HuH-7.5 (cell line): ENCODE data around the gene PAPPA.

Experiments used
- DNase-seq: peaks from one replicate; pipeline ENCODE4 v3.0.0; 2011; ENCODE audit warnings: low spot score

PAPPA gene

DNA sequence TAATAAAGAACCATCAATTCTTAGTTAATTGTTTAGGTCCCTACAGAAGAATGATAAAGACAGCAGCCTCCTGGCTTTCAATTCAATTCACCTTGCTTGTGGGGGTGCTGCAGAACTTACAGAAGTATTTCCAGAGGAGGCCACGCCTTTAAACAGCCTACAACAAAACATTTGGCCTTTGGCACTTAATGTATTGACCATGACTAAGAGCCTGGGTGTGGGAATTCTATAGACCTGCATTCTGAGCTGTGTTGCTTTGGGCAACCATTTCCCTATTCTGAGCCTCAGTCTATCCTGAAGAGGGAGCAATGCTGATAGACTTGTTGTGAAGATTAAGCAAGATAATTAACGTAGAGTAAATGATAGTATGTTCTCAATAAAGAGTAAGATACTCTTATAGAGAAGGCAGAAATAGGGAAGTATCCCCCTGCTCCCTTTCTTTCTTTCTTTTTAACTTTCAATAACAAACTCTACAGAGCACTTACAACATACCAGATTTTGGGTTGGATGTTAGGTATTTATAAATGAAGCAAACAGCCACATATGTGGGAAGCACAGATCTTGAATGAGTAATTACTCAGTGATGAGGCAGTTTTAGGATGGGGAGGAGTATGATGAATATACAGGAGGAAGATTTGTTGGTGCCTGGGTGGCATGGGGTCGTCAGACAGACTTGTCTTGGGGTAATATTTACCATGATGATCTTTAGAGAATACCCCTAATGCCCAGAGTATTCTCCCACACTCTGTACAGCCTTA, 28.4 kb downstream of the PAPPA start:
- DNase-seq = no peak

DNA sequence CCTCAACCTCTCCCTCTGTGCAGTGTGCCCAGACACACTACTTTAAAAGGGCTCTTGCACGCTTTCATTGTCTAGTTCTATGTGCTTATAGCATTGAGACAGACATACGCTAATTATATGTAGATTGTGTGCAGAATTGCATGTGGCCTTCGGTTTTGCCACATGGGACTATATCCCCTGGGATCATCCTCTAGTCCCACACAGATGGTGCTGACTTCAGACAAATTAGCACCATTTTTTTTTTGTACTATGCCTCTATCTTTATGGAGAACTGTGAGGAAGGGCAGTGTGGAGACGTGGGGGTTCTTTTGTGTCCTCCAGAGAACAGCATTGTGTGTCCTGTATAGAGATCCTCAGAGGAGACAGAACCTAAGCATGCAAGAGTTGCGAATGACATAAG, 29.3 kb downstream of the PAPPA start:
- no peak for DNase-seq

DNA sequence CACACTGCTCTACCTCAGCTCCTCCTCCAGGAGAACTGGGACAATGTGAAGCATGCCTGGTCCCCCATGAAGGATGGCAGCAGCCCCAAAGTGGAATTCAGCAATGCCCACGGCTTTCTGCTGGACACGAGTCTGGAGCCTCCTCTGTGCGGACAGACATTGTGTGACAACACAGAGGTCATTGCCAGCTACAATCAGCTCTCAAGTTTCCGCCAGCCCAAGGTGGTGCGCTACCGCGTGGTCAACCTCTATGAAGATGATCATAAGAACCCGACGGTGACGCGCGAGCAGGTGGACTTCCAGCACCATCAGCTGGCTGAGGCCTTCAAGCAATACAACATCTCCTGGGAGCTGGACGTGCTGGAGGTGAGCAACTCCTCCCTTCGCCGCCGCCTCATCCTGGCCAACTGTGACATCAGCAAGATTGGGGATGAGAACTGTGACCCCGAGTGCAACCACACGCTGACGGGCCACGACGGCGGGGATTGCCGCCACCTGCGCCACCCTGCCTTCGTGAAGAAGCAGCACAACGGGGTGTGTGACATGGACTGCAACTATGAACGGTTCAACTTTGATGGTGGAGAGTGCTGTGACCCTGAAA, 34.1 kb downstream of the PAPPA start:
- no peak for DNase-seq

DNA sequence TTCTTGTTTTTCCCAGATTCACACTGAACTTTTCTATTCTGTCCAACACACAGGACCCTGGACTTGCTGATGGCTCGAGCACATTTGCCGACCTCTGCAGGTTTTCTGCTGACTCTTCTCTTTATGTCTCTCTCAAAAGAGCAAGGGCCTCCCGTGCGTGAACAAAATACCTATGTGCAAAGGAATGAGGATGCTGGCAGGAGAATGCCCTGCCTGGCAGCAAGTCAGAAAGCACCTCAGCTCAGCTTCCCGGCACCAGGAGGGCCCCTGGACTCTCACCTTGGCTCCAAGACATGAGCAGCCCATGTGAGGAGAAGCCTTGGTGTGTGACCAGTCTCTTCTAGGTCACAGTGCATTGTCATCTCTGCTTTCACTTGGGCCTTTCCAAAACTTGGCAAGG, 36.1 kb downstream of the PAPPA start:
- no peak for DNase-seq

DNA sequence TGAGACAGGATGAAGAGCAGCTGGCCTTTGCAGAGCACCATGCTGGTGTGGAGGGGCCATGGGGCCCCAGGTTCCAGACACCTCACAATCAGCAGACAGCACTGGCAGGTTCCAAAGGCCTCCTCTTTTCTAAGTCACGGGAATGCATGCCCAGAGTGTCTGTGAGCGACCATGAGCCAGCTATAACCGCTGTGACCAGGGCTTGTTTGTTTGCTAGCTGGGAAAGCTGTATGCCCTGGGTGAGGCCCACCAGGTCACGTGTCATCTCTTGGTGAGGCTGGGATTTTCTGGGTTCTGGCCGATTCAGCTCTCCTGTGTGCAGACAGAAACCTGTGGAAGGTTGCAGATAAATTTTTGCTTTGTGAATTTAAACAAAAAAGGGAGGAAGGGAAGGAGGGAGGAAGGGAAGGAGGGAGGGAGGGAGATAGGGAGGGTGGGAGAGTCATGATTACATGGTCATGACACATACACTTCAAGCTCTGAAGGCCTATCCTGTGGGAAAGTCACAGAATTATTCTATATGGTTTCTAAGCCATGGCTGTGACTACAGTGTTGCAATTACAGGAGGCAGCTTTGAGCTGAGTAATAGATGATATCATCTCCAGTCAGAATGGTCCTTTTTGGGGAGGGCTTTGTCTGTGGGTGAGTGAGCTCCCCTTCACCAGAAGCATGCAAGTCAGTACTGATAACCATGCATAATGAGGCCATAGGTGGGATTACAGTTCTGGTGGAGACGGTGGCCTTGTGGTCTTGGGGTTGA, 37.2 kb downstream of the PAPPA start:
- peak; percentile 29 for DNase-seq

DNA sequence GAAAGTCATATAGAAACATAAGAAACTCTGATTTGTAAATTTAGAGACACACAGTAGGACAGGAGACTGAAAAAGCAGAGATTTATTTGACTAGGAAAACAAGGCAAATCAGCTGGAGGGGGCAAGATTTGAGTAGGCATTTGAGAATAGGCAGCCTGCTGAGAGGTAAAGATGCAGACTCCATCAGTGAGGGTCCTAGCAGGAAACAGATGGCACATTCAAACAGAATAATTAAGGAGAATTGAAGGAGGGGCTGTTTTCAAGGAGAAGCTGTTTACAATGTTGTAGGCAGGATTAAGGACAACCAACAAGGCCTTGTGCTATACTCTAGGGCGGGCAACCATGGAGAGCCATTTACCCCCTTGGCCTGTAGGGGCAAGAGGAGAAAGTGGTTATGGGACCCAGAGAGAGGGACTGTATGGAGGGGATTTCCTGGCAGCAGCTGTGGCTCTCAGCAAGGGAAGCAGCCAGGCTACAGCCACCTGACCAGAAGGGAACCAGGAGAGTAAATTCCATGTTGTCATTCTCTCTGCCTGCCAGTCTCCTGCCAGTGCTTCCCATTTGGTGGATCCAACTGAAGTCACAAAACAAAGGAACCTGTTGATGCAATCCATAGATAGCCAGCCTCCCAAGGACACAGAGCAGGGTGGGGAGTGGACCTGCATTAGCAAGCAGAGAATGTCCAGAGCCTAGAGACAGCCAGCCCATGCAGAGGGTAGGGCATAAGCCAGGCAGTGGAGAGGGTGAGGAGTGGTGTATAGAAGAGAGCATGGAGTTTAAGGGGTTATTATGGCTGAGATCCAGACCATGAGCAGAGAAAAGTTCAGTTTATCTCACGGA, 38.2 kb downstream of the PAPPA start:
- no peak for DNase-seq

DNA sequence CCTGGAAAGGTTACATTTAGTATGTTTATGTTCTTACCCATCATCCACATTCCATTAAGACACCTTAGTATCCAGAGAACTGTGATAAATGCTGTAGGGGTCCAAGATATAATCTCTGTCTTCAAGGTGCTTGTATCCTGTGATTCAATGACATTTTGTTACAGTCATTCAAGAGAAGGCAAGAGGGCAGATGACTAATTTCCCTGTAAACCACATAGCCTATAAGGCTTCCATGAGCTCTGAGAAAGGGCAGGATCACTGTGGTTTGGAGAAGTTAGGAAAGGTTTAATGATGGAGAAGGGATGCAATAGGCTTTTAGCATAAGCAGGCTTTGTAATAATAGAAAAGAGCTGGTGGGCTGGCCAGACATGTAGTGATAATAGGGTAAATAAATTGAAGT, 40.0 kb downstream of the PAPPA start:
- no peak for DNase-seq

DNA sequence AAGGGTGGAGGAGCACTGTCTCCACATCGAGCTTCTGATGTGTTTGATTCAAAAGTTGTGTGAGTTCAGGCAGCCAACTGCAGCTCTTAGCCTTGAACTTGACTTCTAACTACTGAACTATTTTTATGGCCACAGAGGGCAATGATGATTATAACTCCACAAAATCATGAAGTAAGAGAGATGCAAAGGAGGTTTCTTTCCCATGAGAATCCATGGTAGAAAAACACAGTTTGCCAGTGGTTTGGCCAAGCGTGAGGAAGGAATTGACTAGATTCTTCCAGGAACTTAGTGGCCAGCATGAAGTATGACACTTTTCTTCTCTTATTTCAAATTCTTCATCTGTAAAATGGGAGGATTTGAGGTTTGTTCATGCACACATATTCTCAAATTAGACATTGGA, 43.2 kb downstream of the PAPPA start:
- DNase-seq = no peak

DNA sequence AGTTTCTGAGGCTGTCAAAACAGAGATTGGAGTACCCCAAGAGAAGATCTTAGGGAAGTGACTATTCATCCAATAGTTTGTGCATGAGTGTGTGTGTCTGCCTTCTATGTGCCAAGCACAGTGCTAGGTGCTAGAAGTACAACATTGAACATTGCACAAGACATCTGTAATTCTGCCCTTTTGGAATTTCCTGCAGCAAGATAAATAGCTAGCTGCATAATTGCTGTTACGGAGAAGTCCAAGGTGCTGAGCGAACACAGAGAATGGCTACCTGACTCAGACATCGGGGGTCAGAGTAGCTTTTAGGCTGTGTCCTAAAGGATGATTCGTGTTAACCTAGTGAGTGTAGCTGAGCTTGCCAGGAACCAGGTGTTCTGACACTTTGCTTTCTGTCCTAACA, 44.8 kb downstream of the PAPPA start:
- no peak for DNase-seq

DNA sequence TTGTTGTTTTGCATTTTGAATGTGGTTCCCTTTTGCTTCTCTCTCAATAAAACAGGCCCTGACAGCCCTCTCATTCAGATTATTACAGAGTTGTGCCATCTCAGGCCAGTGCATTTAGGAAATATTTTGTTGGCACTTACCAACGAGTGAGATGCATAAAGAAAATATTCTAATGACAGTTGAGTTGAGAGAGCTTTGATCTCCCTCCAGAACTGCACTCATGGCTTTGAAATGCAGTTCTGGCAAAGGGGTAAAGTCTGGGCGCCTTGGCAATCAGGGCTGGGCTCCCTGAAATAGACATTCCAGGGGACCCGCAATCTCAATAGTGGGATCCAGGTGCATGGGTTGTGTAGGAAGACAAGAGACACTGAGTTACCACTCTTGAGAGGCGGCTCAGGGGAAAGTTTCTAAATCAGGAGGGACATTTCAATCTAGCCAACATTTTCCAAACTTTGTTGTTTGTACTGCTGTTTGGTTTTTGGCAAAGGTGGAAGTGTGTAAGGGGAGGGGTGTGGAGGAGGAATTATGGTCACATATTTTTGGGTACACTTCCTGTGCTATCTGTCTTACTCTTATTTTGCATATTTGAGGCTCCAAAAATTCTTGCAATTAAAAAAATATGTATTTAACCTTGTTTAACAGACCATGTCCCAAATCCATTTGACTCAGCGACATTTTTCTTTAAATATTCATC, 48.8 kb downstream of the PAPPA start:
- no peak for DNase-seq

DNA sequence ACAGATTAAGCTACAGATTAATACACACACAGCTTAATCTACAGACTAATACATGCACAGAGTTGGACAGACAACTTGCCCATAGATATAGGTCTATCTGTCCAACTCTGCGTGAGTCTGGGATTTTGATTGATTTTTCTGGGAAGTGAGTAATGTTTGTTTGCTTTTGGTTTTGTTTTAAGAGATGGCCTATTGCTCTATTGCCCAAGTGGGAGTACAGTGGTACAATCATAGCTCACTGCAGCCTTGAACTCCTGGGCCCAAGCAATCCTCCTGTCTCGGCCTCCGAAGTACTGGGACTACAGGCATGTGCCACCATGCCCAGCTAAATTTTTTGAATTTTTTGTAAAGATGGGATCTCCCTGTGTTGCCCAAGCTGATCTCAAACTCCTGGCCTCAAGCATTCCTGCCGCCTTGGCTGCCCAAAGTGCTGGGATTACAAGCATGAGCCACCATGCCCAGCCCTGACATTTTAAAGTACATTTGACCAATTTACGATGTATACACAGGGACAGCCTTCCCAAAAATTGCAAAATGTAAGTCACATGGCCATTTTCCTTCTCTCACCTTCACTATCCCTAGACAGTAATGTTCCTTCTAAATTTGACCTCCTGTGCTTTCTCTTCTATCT, 50.8 kb downstream of the PAPPA start:
- no peak for DNase-seq

DNA sequence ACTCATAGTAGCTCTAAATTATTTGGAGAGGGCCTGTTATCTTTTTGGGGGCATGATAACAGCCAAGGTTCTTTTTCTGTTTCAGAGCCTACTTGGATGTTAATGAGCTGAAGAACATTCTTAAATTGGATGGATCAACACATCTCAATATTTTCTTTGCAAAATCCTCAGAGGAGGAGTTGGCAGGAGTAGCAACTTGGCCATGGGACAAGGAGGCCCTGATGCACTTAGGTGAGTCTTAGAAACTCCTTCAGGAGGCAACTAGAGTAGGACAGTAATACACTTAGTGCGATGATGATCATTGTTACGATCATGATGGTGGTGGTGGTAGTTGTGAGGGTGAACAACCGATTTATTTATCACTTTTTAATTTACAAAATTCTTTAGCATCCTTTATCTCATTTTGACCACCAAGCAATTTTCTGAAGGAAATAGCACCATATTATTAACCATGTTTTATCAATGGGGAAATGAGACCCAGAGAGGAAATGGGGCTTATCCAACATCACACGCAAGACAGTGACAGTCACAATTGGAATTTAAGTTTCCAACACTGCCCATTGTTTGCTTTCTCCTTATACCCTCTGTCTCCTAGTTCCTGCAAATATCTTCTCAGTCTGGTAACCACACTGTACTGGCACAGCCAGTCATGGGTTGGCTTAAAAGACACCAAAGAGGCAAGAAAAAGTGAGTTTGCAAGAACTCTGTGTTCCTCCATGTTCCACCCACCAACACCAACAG, 54.0 kb downstream of the PAPPA start:
- DNase-seq = no peak

DNA sequence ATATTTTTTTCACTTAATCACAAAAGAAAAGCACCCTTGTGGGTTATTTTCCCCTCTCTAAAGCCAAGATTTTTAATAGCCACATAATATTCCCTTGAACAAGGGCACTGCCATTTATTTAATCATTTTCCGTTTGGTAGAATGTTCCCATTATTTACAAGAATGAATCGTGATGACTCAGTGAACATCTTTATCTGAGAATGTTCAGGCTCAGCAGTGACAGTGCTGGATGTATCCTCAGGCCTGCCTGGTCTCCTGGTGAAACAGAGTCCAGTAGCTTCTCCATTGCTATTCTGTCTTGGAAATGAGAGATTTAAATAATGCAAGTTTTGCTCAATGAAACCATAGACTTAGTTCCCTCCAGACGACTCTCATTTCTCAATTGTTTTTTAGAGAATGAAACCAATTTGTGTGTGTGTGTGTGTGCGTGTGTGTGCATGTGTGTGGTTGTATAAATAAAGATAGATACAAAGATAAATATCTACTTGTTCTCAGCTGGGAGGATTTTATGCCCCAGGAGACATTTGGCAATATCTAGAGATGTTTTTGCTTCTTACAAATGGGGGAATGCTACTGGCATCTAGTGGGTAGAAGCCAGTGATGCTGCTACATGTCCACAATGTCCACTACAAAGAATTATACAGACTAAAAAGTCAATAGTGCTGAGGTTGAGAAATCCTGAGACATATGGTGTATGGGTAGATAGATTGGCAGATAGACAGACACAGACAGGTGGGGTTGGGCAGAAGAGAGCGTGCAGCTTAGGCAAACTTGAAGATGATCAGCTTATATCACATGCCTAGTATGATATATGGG, 55.0 kb downstream of the PAPPA start:
- DNase-seq = no peak

DNA sequence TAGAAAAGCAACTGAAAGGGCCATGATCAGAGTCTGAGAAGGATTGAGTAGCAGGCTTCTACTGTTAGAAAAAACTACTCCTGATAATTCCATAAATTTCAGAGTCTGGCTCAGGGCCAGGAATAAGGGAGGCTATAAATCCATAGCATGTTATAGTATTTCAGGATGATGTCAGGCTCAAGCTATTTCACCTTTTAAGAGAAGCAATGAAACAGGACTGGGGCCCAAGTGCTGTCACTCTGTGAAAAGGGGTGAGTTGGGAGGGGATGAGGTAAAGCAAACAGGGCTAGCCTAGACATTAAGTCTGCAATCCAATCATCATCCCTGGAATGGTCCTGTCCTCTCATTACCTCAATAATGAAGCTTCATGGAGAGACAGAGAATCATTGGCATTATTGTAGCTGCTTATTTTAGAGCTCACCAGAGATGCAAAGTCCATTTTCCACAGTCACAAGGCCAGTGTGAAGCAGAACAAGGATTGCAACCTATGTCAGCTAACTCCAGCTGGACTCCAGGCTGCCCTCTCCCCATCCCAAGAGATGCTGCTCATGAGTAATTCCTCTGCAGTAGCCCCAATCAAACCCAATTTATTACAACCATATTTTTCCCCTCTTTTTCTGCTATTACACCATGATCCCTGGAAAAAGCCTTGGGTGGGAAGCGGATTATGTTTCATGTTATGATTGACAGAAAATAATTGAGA, 56.0 kb downstream of the PAPPA start:
- DNase-seq = no peak

DNA sequence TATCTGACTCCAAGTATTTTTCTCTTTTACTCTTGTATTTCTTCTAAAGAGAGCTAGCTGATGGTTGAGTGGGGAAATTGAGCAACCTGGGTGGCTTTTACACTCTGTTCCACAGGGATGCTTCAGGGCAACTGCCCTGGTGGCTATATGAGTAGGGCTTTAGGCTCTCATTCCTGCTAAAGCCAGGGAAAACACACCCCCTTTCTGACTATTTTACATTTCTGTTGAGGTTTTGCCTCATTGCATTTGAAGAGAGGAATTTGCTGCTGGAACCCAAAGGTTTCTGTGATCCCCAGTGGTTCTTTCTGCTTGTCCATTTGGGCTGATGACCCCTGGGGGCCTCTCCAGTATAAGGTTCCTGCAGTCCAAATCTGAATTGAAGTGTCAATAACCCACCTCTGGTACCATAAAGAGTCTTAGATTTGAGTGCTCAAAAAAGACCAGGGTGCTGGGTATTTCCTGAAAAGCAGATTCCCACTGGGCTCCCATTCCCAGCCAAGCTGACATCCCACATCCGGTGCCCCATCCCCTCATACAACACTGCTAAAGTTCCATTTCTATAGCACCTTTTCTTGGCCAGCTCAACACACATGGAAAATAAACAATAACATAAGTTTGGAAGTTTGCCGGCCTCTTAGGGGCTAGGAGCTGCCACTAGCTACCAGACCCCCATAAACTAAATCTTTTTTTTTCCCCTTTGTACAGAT, 59.5 kb downstream of the PAPPA start:
- no peak for DNase-seq

DNA sequence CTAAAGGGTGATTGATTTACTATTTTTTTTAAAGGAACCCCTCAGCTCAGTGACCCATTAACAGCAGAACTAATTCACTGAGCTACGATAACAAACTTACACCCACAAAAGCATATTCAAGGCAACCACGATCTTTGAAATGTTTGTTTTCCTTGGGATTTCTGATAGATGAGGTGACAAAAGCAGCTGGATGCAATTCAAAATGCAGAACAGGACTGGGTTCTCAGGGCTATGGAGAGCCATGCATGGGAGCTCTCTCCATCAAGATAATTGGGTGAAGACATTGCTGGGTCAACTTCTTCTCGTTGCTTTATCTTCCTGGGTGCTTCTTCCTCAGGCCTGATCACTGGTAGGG, 60.1 kb downstream of the PAPPA start:
- DNase-seq = no peak

DNA sequence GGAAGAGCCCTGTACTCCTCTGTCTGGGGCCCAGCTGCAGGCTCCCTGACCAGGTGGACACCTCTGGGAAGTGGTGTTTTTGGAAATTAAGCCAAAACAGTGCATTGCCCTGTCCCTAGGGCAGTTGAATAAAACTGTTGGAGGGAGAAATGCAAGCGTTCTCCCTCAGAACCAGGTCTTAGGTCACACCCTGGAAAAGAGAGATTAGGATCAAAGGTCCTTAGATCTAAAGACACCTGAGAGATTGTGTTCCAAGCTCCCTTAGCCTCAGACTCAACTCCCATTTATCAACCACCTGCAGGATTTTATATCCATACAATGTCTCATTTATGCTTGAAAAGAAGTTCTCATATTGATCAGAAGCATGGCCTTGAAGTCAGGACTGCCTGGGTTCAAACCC, 64.8 kb downstream of the PAPPA start:
- DNase-seq = no peak

DNA sequence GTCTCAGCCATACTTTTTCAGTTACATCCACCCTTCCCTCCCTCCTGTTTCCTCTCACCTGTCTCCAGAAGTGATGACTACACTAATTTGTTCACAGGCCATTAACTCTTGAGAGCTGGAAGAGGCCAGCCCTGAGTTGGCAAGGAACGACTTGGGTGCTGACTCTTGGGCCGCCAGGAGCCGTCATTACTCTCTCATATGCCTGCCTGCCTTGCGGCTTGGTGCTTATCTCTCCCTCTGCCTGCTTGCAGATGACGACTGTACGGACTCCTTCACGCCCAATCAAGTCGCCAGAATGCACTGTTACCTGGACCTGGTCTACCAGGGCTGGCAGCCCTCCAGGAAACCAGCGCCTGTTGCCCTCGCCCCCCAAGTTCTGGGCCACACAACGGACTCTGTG, 66.1 kb downstream of the PAPPA start:
- no peak for DNase-seq

DNA sequence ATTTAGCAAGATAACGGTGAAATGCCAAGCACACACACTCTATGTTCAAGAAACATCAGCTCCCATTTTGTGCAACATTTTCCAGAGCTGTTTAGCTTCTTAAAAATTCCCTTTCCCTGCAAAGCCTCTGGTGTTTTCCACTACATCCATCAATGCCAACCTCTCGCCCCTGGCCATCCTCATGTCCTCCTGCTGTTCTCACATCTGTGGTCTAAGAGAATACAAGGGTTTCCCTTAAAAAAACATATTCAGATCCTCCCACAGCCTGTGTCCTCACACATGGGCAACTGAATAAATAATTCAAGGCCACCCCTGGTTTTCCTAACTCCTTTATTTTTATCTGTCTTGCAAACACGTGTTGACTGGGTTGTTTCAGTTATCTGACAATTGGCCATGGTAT, 70.3 kb downstream of the PAPPA start:
- no peak for DNase-seq
